Stomach (tissue), 9 donors: ENCODE results near the gene CARMIL1. TPM values are rescaled to one million over a fixed set of nuclear protein-coding genes. Genes with fewer than 3 reads are reported as not detected.
"Not testable (repeated sequence)": the region's sequence is repeated elsewhere in the genome, so short reads cannot be mapped to it uniquely, and the experiment has no call there.

Experiments
- DNase-seq, 2 donors: peaks; one replicate each; pipeline versions ENCODE4 v3.0.0 to v3.0.0-alpha.2; 2013 to 2019
- H3K27ac ChIP-seq, 5 donors: fragments of 200-600 bp in 4 of 5; sonication (generic) in 4 of 5; one replicate each; pipeline ENCODE4 v1.5.1; 2013 to 2019; ENCODE audit warnings: mild to moderate bottlenecking in 1 of 5, moderate library complexity in 1 of 5
- H3K27me3 ChIP-seq, 3 donors: fragments of 200-600 bp; sonication (generic); one replicate each; pipeline ENCODE4 v1.5.1; 2017 to 2019; ENCODE audit warnings: mixed run types in 1 of 3
- H3K36me3 ChIP-seq, 4 donors: fragments of 200-600 bp; sonication (generic); 1 replicate in 3 of 4; 2 replicates in 1 of 4; pipeline ENCODE4 v1.5.1; 2016 to 2019
- H3K4me1 ChIP-seq, 4 donors: fragments of 200-600 bp; sonication (generic); one replicate each; pipeline ENCODE4 v1.5.1; 2016 to 2019
- H3K4me3 ChIP-seq, 4 donors: fragments of 200-600 bp; sonication (generic) in 3 of 4; one replicate each; pipeline ENCODE4 v1.5.1; 2016 to 2019; ENCODE audit warnings: mild to moderate bottlenecking in 1 of 4
- H3K9me3 ChIP-seq, 4 donors: fragments of 200-600 bp; sonication (generic); one replicate each; pipeline ENCODE4 v1.5.1; 2016 to 2019
- EP300 ChIP-seq: sonication (generic); formaldehyde crosslinking; IDR thresholded peaks from one replicate; pipeline ENCODE4 v1.6.1; 2017; ENCODE audit warnings: antibody characterized with exemption
- POLR2A ChIP-seq, 4 donors: fragments of 450-650 bp; IDR thresholded peaks; one replicate each; pipeline ENCODE4 v1.6.1; 2016; ENCODE audit warnings: antibody characterized with exemption in 4 of 4, control low read depth in 2 of 4, mild to moderate bottlenecking in 1 of 4, moderate library complexity in 1 of 4
- POLR2AphosphoS5 ChIP-seq, 3 donors: sonication (generic); formaldehyde crosslinking; IDR thresholded peaks; one replicate each; pipeline ENCODE4 v1.6.1; 2016; ENCODE audit warnings: antibody characterized with exemption in 3 of 3
- WGBS, 5 donors: extraction: QIAGEN DNeasy Blood & Tissue Kit in 3 of 5; methylation state at CpG; one replicate each; pipeline versions ENCODE4 v1.1.5 to v1.1.7; 2013 to 2018; 5-methylcytosine and 5-hydroxymethylcytosine counted together
- intact Hi-C: fragments of 100-400 bp; cut with DNase I; formaldehyde crosslinking; loops from one replicate; pipeline ENCODE4 v1.15.1; 2023; ENCODE audit warnings: low total_unique reads
- polyA plus RNA-seq, 3 donors: library from polyadenylated mRNA; stranded (reverse); fragments of 200-250 nt; gene quantifications; one replicate each; pipeline ENCODE4 v1.2.3, GENCODE V29; 2013
- total RNA-seq, 5 donors: library from RNA; depleted of rRNA; stranded (reverse); fragments of >200 nt; gene quantifications; one replicate each; pipeline versions ENCODE4 v1.1.0 to v1.2.3, GENCODE V29; 2014 to 2016
- TF ChIP-seq, protein P1 (sequence below), 7 experiments: fragments of 450-650 bp in 4 of 7; fragments of 200-600 bp in 3 of 7; sonication (generic) in 3 of 7; IDR thresholded peaks; one replicate each; pipeline ENCODE4 v1.5.1; 2016 to 2019; ENCODE audit warnings: antibody characterized with exemption in 7 of 7, control low read depth in 2 of 7, mild to moderate bottlenecking in 1 of 7
- donor health status: healthy with polysubstance abuse.
- donor health status: Bipolar disorder and iron deficiency.
- donor health status: healthy.

The CARMIL1 gene
- total and polyA plus RNA-seq, 8 donors, result 10.5 to 42.7 (median 14.9) TPM

DNA sequence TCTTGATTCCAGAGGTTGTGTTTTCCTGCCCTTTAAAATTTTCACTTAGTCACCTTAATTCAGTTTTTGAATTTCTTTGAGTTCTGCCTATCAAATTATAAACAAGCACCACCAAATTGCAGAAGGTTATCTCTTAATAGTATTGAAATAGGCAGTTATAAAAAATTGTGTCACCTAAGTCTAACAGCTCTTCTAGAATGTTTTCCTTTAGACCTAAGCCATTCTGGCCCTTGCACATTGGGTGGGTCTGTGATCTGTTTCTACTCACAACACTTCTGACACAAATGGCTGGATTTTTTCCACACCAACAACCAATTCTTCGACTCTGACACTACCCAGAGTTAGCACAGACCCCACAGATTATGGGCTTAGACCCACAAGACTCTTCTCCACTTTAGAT is 101.9 kb downstream of the CARMIL1 start:
- Histone ChIP-seq H3K4me3 (no peak overlapping the region), H3K27ac (no peak overlapping the region), H3K27me3 (no peaks in the 10 kb centered on the region), H3K9me3 (no peaks in the 10 kb centered on the region), H3K4me1 (no peaks in the 10 kb centered on the region), H3K36me3 (no peaks in the 10 kb centered on the region)
- intact Hi-C loops, result no loop called here
- 60 to 94% (median 88%) methylated on average over 1 of the region's 1 CpG for WGBS, 5 donors
- DNase-seq, result no peak
- no peak for TF ChIP-seq EP300
- TF ChIP-seq, protein P1, sequence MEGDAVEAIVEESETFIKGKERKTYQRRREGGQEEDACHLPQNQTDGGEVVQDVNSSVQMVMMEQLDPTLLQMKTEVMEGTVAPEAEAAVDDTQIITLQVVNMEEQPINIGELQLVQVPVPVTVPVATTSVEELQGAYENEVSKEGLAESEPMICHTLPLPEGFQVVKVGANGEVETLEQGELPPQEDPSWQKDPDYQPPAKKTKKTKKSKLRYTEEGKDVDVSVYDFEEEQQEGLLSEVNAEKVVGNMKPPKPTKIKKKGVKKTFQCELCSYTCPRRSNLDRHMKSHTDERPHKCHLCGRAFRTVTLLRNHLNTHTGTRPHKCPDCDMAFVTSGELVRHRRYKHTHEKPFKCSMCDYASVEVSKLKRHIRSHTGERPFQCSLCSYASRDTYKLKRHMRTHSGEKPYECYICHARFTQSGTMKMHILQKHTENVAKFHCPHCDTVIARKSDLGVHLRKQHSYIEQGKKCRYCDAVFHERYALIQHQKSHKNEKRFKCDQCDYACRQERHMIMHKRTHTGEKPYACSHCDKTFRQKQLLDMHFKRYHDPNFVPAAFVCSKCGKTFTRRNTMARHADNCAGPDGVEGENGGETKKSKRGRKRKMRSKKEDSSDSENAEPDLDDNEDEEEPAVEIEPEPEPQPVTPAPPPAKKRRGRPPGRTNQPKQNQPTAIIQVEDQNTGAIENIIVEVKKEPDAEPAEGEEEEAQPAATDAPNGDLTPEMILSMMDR (IDR thresholded peaks at IDR 0.05), result no peak
- no peak for TF ChIP-seq POLR2AphosphoS5 (IDR thresholded peaks at IDR 0.05)
- TF ChIP-seq POLR2A (IDR thresholded peaks at IDR 0.05), result no peak

- H3K36me3 ChIP-seq, H3K27ac ChIP-seq, H3K27me3 ChIP-seq, H3K9me3 ChIP-seq, H3K4me3 ChIP-seq, H3K4me1 ChIP-seq, DNase-seq, intact Hi-C loops: not testable (repeated sequence)
- 91 to 96% (median 93%) methylated on average over 8 of the region's 8 CpGs for WGBS, 5 donors
These were observed 103.3 kb downstream of the CARMIL1 start for GRCh38 chr6:25382476-25382875.

DNA sequence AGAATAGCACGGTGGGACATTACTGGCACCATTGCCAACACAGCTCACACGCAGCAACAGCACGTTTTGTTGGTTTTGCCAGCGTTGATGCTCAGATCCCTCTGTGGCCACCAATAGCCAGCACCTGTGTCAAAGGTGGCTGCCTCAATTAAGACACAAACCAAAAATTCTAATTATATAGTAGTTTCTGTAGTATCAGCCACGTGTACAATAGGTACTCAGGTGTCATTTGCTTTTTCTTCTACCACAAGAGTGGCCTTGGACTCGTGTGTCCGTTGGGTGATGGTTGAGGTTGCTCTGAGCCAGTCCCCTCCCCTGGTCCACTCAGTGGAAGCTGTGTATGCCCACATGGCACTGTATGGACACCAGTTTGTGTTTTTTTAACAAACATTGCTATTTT is 105.1 kb downstream of the CARMIL1 start:
- Histone ChIP-seq H3K36me3 (no peaks in the 10 kb centered on the region), H3K4me1 (no peaks in the 10 kb centered on the region), H3K9me3 (no peaks in the 10 kb centered on the region), H3K27ac (no peak overlapping the region), H3K27me3 (no peaks in the 10 kb centered on the region), H3K4me3 (no peak overlapping the region)
- 89 to 94% (median 90%) methylated on average over 7 of the region's 7 CpGs for WGBS, 5 donors
- TF ChIP-seq EP300 (no peak), POLR2A (IDR thresholded peaks at IDR 0.05) (no peak), POLR2AphosphoS5 (IDR thresholded peaks at IDR 0.05) (no peak)
- TF ChIP-seq, protein P1 (IDR thresholded peaks at IDR 0.05), result no peak
- DNase-seq, result no peak
- intact Hi-C loops, result no loop called here

GRCh38 chr6:25384967-25385366 is 105.8 kb downstream of the CARMIL1 start:
- H3K9me3 ChIP-seq, result no peaks in the 10 kb centered on the region
- H3K27me3 ChIP-seq, result no peaks in the 10 kb centered on the region
- H3K27ac ChIP-seq, result no peak overlapping the region
- WGBS, 5 donors, result 64 to 73% (median 67%) methylated on average over 5 of the region's 5 CpGs
- H3K36me3 ChIP-seq, result no peaks in the 10 kb centered on the region
- H3K4me3 ChIP-seq, result no peak overlapping the region
- intact Hi-C loops, result no loop called here
- no peaks in the 10 kb centered on the region for H3K4me1 ChIP-seq
- DNase-seq, result no peak
- TF ChIP-seq EP300 (no peak), POLR2AphosphoS5 (IDR thresholded peaks at IDR 0.05) (no peak), POLR2A (IDR thresholded peaks at IDR 0.05) (no peak)
- TF ChIP-seq, protein P1 (IDR thresholded peaks at IDR 0.05), result no peak

DNA sequence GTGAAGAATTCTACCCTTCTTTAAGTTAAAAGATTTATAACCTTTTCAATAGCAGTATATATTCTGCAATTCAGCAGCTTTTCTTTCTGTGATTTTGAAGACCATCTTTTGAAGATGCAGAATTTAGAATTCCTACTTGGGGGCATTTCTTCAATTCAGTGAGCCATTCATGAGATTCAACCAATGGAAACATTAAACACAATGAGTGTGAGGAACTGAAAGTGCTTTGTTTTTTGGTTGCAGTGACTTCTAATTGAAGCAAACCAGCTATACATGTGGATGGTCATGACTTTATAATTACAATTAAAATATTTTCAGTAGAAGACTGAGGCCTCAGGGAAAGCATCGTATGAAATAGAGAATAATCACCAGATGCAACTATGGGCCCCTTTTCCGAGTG is 108.3 kb downstream of the CARMIL1 start:
- H3K36me3 ChIP-seq, result no peaks in the 10 kb centered on the region
- no peak overlapping the region for H3K4me3 ChIP-seq
- TF ChIP-seq POLR2A (IDR thresholded peaks at IDR 0.05) (no peak), EP300 (no peak), POLR2AphosphoS5 (IDR thresholded peaks at IDR 0.05) (no peak)
- TF ChIP-seq, protein P1 (IDR thresholded peaks at IDR 0.05), result no peak
- DNase-seq, result no peak
- 86 to 94% (median 91%) methylated on average over 2 of the region's 2 CpGs for WGBS, 5 donors
- no peaks in the 10 kb centered on the region for H3K4me1 ChIP-seq
- H3K27me3 ChIP-seq, result no peaks in the 10 kb centered on the region
- no peak overlapping the region for H3K27ac ChIP-seq
- intact Hi-C loops, result no loop called here
- H3K9me3 ChIP-seq, result no peaks in the 10 kb centered on the region
